ENCODE results near the gene PTGDS. TPM values are rescaled to one million over a fixed set of nuclear protein-coding genes. Genes with fewer than 3 reads are reported as not detected.
A peak's percentile ranks its signal among the peaks of the same experiment; 100 is the strongest.

The PTGDS gene
- 100 to 1,000 TPM; 134 to 457 (median 378) TPM for total RNA-seq
- polyA plus RNA-seq, result 1,000 to 10,000 TPM in 1 of 3 donors, 100 to 1,000 TPM in 2; 462 to 1,396 (median 703) TPM
- long read RNA-seq, donor 1, transcript PTGDS-202 (7 exons, 807 nt), result major isoform, 18 of 19 reads
- long read RNA-seq, donor 1, partial matches to known transcripts, result 0 of 19 reads
- long read RNA-seq, donor 1, other reads (novel, unspliced or antisense), result 0 of 19 reads
- long read RNA-seq, donor 2, transcript PTGDS-202 (7 exons, 807 nt), result major isoform, 23 of 23 reads
- long read RNA-seq, donor 2, partial matches to known transcripts, result 0 of 23 reads
- long read RNA-seq, donor 2, other reads (novel, unspliced or antisense), result 0 of 23 reads

DNA sequence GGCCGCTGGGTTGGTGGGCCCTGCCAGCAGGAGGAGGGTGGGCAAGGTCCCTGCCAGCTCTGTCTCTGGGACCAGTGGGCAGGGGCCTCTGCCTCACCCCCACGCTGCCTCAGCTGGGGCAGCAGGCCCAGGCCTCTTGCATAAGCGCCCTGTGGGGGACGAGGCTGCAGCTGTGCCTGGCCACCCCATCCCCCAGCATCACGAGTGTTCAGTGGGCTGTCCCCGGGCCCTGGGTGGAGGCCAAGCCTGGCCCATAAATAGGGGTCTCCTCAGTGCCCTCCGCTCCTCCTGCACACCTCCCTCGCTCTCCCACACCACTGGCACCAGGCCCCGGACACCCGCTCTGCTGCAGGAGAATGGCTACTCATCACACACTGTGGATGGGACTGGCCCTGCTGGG, at the start of gene PTGDS:
TSS of gene PTGDS (plus strand) at position 282 of the 400 bp plus-strand sequence. CDS start at position 357, 75 bp downstream.
- 57 to 100% (median 63%) methylated on average over 2 to 10 of the region's 10 CpGs for WGBS, 5 donors
- Histone ChIP-seq H3K4me1 (peaks cover 22 to 97% (median 71%) of the 10 kb centered on the region in 6 donors), H3K27ac (peak within 1 kb of the TSS; percentile 60 to 84 (median 76)), H3K4me3 (peak within 1 kb of the TSS; percentile 29 to 69 (median 40)), H3K9me3 (no peaks in the 10 kb centered on the region), H3K36me3 (no peaks in the 10 kb centered on the region), H3K27me3 (replicated peaks in 1 of 7) (peaks cover 0 to 56% (median 9%) of the 10 kb centered on the region in 7 donors)
- intact Hi-C loops (cut with DNase I; ENCODE audit: low total_unique reads), result no loop called here
- peak; percentile 45 to 77 (median 71) for TF ChIP-seq POLR2AphosphoS5 (IDR thresholded peaks at IDR 0.05)
- no peak for TF ChIP-seq CTCF (IDR thresholded peaks at IDR 0.05 in 8 of 11, conservative IDR thresholded peaks at IDR 0.05 in 3 of 11)
- no peak for DNase-seq

DNA sequence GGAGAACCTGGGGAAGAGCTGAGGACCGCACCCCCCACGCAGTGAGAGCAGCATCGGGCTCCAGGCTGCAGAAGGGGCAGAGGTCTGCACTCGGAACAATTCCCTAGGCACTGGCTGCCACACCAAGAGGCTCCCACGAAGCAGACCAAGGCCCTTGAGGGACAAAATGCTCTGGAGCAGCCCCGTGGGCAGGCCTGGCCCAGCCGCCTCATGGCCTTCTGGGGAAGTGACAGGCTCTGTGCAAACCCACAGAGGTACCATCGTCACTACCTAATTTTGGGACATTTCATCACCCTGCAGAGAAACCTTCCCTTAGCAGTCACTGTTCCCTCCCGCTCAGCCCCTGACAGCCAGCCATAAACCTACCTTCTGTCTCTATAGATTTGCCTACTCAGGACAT, 48.7 kb upstream of the PTGDS start:
- H3K27ac ChIP-seq, result peak overlapping the region in 5 of 8 donors; percentile 11 to 60 (median 48)
- WGBS, 5 donors, result 70 to 85% (median 76%) methylated on average over 6 to 9 of the region's 9 CpGs
- intact Hi-C loops (cut with DNase I; ENCODE audit: low total_unique reads), result no loop called here

GRCh38 chr9:136930014-136930413, 47.3 kb upstream of the PTGDS start:
- H3K4me3 ChIP-seq, result no peak overlapping the region
- no peaks in the 10 kb centered on the region for H3K27me3 ChIP-seq (replicated peaks in 1 of 7)
- H3K9me3 ChIP-seq, result no peaks in the 10 kb centered on the region
- no peak for DNase-seq
- 95 to 99% (median 98%) methylated on average over 4 of the region's 4 CpGs for WGBS, 5 donors
- H3K27ac ChIP-seq, result no peak overlapping the region
- TF ChIP-seq POLR2AphosphoS5 (IDR thresholded peaks at IDR 0.05) (no peak), POLR2A (IDR thresholded peaks at IDR 0.05) (no peak), CTCF (IDR thresholded peaks at IDR 0.05 in 8 of 11, conservative IDR thresholded peaks at IDR 0.05 in 3 of 11) (no peak)
- peaks cover 0 to 17% (median 5%) of the 10 kb centered on the region in 6 donors for H3K4me1 ChIP-seq
- intact Hi-C loops (cut with DNase I; ENCODE audit: low total_unique reads), result no loop called here
- H3K36me3 ChIP-seq, result peaks cover 0 to 47% (median 22%) of the 10 kb centered on the region in 6 donors

More for the DNA sequence above, 48.7 kb upstream of the PTGDS start:
- Histone ChIP-seq H3K36me3 (peaks cover 0 to 61% (median 36%) of the 10 kb centered on the region in 6 donors), H3K9me3 (no peaks in the 10 kb centered on the region), H3K4me3 (no peak overlapping the region), H3K4me1 (peaks cover 0 to 17% (median 5%) of the 10 kb centered on the region in 6 donors), H3K27me3 (replicated peaks in 1 of 7) (no peaks in the 10 kb centered on the region)
- no peak for DNase-seq
- peak in 2 of 3 donors; percentile 24 to 51 for TF ChIP-seq POLR2AphosphoS5 (IDR thresholded peaks at IDR 0.05)
- TF ChIP-seq CTCF (IDR thresholded peaks at IDR 0.05 in 8 of 11, conservative IDR thresholded peaks at IDR 0.05 in 3 of 11), result no peak

- Histone ChIP-seq H3K4me1 (peaks cover 0 to 21% (median 9%) of the 10 kb centered on the region in 6 donors), H3K4me3 (no peak overlapping the region), H3K27ac (no peak overlapping the region), H3K36me3 (peaks cover 0 to 30% (median 5%) of the 10 kb centered on the region in 6 donors), H3K9me3 (no peaks in the 10 kb centered on the region), H3K27me3 (replicated peaks in 1 of 7) (no peaks in the 10 kb centered on the region)
- no peak for DNase-seq
- WGBS, 5 donors, result 97 to 100% (median 98%) methylated on average over 2 of the region's 2 CpGs
- TF ChIP-seq CTCF (IDR thresholded peaks at IDR 0.05 in 8 of 11, conservative IDR thresholded peaks at IDR 0.05 in 3 of 11), result no peak
- no peak for TF ChIP-seq POLR2A (IDR thresholded peaks at IDR 0.05)
- no peak for TF ChIP-seq POLR2AphosphoS5 (IDR thresholded peaks at IDR 0.05)
- intact Hi-C loops (cut with DNase I; ENCODE audit: low total_unique reads), result no loop called here
These were observed 45.6 kb upstream of the PTGDS start for GRCh38 chr9:136931611-136932130.
